HCT116 (cell line): Measurements from ENCODE around the gene PSKH1.
A peak's percentile ranks its signal among the peaks of the same experiment; 100 is the strongest.

Experiments used
- CEBPB ChIP-seq: IDR thresholded peaks from 2 replicates; pipeline ENCODE4 v1.6.1; 2012; ENCODE audit warnings: low read depth
- EZH2phosphoT487 ChIP-seq: fragments of 200-600 bp; IDR thresholded peaks from 2 replicates; pipeline ENCODE4 v1.6.1; 2018; ENCODE audit warnings: antibody characterized with exemption, borderline replicate concordance
- POLR2A ChIP-seq: IDR thresholded peaks from 2 replicates; pipeline ENCODE4 v1.7.0; 2011; ENCODE audit warnings: borderline replicate concordance; ENCODE audit not compliant: insufficient read depth, insufficient read length; ENCODE audit errors: extremely low read depth
- POLR2AphosphoS5 ChIP-seq: IDR thresholded peaks from 2 replicates; pipeline ENCODE4 v1.6.1; 2011; ENCODE audit warnings: mild to moderate bottlenecking, low read depth, low read length, moderate library complexity
- SP1 ChIP-seq: IDR thresholded peaks from 2 replicates; pipeline ENCODE4 v1.6.1; 2012; ENCODE audit warnings: low read depth
- TF ChIP-seq, protein P1 (sequence below), 3 experiments: fragments of 200-600 bp in 1 of 3; sonication (generic) in 1 of 3; IDR thresholded peaks in 2 of 3; conservative IDR thresholded peaks in 1 of 3; 2 replicates each; pipeline ENCODE4 v1.5.1; 2012 to 2017; ENCODE audit warnings: low read depth in 2 of 3, low read length in 2 of 3, antibody characterized with exemption in 1 of 3, borderline replicate concordance in 1 of 3, control low read depth in 1 of 3, mild to moderate bottlenecking in 1 of 3, mixed read lengths in 1 of 3, mixed run types in 1 of 3, moderate library complexity in 1 of 3; ENCODE audit not compliant: insufficient read depth in 1 of 3
- TF ChIP-seq, protein P2 (sequence below): IDR thresholded peaks from 2 replicates; pipeline ENCODE4 v1.6.1; 2012; ENCODE audit warnings: low read depth
- TF ChIP-seq, protein P3 (sequence below): IDR thresholded peaks from 2 replicates; pipeline ENCODE4 v1.6.1; 2012

DNA sequence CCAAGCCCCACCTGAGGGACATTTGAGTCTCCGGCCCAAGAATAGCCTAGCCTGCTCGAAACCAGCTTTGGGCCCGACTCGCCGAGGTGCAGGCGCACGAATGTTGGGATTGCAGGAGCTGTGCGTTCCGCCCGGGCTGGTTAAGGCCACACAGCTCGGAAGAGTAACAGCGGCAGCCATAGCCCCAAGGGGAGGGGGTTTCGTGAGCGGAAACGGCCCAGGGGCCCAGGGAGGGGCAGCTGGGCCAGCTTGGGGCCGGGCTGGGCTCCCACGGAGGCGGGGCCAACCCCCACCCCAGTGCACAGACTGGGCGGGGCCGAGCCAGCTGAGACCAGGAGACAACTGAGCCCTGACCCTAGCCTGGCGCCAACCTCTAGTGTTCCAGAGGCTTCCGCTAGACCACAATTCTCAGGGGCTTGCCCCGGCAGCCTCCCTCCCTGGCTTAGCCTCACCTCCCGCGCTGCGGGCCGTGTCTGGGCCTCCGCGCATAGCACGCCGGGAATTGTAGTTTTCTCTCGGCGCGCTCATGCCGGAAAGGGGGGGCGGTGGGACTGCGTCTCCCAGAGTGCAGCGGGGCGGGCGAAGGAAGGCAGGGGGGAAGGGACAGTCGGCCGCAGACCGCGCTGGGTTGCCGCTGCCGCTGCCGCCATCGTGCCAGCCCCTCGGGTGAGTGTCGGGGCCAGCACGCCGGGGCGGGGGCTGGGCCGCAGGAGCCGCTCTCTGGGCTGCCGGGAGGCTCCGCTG is 46.6 kb upstream of the PSKH1 start, which contains the start of gene NUTF2:
- TF ChIP-seq, protein P1, sequence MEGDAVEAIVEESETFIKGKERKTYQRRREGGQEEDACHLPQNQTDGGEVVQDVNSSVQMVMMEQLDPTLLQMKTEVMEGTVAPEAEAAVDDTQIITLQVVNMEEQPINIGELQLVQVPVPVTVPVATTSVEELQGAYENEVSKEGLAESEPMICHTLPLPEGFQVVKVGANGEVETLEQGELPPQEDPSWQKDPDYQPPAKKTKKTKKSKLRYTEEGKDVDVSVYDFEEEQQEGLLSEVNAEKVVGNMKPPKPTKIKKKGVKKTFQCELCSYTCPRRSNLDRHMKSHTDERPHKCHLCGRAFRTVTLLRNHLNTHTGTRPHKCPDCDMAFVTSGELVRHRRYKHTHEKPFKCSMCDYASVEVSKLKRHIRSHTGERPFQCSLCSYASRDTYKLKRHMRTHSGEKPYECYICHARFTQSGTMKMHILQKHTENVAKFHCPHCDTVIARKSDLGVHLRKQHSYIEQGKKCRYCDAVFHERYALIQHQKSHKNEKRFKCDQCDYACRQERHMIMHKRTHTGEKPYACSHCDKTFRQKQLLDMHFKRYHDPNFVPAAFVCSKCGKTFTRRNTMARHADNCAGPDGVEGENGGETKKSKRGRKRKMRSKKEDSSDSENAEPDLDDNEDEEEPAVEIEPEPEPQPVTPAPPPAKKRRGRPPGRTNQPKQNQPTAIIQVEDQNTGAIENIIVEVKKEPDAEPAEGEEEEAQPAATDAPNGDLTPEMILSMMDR (IDR thresholded peaks at IDR 0.05 in 2 of 3, conservative IDR thresholded peaks at IDR 0.05 in 1 of 3; ENCODE audit: borderline replicate concordance in 1 of 3, insufficient read depth in 1 of 3, low read depth in 2 of 3, low read length in 2 of 3), result no peak
- TF ChIP-seq SP1, result peak; percentile 81
- TF ChIP-seq POLR2A, result no peak
- TF ChIP-seq, protein P2, sequence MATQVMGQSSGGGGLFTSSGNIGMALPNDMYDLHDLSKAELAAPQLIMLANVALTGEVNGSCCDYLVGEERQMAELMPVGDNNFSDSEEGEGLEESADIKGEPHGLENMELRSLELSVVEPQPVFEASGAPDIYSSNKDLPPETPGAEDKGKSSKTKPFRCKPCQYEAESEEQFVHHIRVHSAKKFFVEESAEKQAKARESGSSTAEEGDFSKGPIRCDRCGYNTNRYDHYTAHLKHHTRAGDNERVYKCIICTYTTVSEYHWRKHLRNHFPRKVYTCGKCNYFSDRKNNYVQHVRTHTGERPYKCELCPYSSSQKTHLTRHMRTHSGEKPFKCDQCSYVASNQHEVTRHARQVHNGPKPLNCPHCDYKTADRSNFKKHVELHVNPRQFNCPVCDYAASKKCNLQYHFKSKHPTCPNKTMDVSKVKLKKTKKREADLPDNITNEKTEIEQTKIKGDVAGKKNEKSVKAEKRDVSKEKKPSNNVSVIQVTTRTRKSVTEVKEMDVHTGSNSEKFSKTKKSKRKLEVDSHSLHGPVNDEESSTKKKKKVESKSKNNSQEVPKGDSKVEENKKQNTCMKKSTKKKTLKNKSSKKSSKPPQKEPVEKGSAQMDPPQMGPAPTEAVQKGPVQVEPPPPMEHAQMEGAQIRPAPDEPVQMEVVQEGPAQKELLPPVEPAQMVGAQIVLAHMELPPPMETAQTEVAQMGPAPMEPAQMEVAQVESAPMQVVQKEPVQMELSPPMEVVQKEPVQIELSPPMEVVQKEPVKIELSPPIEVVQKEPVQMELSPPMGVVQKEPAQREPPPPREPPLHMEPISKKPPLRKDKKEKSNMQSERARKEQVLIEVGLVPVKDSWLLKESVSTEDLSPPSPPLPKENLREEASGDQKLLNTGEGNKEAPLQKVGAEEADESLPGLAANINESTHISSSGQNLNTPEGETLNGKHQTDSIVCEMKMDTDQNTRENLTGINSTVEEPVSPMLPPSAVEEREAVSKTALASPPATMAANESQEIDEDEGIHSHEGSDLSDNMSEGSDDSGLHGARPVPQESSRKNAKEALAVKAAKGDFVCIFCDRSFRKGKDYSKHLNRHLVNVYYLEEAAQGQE, result no peak
- TF ChIP-seq, protein P3, sequence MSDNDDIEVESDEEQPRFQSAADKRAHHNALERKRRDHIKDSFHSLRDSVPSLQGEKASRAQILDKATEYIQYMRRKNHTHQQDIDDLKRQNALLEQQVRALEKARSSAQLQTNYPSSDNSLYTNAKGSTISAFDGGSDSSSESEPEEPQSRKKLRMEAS, result peak; percentile 79; the same call in 1 of the 2 replicates
- TF ChIP-seq POLR2AphosphoS5, result peak; percentile 78
- TF ChIP-seq EZH2phosphoT487, result no peak
- no peak for TF ChIP-seq CEBPB
